Measurements from ENCODE around the gene FMN1.

The FMN1 gene

GRCh38 chr15:32905481-32905880 is 289.0 kb downstream of the FMN1 start:
- DNase-seq, result no peak

DNA sequence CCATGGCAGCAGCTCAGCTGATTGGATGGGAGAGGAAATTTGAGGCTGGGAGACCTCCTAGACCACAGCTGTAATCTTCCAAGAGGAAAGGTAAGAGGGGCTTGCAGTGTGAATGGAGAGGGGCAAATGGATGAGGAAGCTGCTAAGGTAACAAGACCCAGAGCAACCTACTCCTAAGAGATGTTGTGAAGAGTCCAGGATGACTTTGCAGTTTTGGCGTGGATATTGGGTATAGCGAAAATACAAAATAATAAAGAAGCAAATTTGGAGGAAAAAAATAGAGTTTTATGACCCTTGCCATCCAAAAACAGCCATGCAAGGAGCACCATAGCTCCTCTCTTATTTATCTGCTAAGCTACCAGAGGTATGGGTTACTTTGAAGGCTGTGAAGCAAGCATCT is 290.1 kb downstream of the FMN1 start:
- DNase-seq, result no peak

GRCh38 chr15:32903591-32904290 is 290.8 kb downstream of the FMN1 start:
- no peak for DNase-seq

GRCh38 chr15:32901995-32902394 is 292.5 kb downstream of the FMN1 start:
- no peak for DNase-seq

DNA sequence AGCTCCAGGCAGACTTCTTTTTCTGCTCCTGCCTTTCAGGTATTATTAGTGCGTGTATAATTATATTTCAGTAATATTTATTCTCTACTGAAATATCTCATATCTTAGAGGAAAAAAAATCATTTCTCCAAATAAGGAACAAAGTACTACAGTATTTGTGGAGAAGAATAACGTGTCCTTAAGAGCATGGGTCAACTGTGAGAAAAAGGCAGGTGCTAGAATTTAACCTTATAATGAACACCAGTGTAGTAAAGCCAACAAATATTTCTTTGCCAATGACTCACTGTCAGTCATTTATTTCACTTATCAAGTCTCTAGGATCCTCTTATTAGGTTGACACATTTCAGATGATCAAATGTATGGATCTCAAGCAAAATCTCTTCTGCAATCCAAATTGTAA is 293.3 kb downstream of the FMN1 start:
- DNase-seq, result no peak

- no peak for DNase-seq
Observed at GRCh38 chr15:32899126-32899596, 295.4 kb downstream of the FMN1 start.

GRCh38 chr15:32898414-32898813 is 296.1 kb downstream of the FMN1 start:
- no peak for DNase-seq

- no peak for DNase-seq
Observed at GRCh38 chr15:32893421-32893820, 301.1 kb downstream of the FMN1 start.

- DNase-seq, result no peak
Observed at GRCh38 chr15:32889214-32889613, 305.3 kb downstream of the FMN1 start.

- DNase-seq, result no peak
Observed at GRCh38 chr15:32888221-32888761, 306.2 kb downstream of the FMN1 start.

DNA sequence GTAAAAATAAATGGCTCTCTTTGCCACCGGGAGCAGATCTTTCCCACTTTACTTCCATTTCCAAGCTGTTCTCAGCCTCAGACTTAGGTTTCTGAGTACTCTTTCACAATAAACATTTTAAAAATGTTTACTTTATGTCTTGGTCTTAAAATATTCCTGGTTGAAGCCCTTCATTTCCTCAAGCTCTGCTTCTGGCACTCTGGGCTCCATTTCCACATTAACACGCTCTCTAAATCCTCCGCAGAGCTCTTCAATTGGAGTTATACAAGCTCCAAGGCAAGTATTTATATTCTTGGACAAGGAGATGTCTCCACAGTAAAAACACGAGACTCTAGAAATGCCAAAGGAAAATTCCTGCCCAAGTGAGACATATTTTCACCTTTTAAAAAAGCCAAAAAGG is 307.4 kb downstream of the FMN1 start:
- no peak for DNase-seq

GRCh38 chr15:32886459-32886858 is 308.1 kb downstream of the FMN1 start:
- no peak for DNase-seq

GRCh38 chr15:32885713-32886112 is 308.8 kb downstream of the FMN1 start:
- DNase-seq, result no peak

GRCh38 chr15:32884146-32884545 is 310.4 kb downstream of the FMN1 start:
- DNase-seq, result no peak

DNA sequence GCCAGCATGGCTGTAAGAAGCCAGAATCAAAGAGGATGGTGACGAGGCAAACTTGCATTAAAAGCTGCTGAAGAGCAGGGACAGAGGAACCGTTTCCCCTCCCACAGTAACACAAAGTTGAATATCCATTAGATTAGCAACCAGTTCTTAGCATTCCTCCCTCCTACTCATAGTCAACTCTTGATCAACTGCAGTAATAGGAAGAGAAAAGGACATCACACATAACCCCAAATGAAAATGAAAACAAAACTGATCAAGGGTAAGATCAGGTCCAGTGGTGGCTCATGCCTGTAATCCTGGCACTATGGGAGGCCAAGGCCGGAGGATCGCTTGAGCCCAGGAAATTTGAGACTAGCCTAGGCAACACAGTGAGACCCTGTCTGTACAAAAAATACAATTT is 311.6 kb downstream of the FMN1 start:
- no peak for DNase-seq

DNA sequence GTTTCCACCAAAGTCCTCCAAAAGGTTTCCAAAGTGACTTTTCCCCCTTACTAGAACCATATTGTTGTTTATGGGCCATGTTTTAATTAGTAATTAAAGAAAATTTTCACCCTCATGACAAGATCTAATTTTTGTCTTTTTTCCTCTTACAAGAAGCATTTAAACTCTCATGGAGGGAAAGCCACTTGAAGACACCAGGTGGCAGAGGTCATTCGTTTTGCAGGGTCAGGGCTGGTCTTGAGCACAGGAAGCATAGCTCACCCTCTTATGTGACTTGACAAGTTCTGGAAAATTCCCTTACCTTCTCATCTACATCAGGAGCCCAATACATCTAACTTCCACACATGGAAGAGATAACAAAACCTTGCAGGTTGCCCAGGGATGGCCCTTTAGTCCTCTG is 313.0 kb downstream of the FMN1 start:
- DNase-seq, result no peak

GRCh38 chr15:32880642-32881041 is 313.9 kb downstream of the FMN1 start:
- no peak for DNase-seq

DNA sequence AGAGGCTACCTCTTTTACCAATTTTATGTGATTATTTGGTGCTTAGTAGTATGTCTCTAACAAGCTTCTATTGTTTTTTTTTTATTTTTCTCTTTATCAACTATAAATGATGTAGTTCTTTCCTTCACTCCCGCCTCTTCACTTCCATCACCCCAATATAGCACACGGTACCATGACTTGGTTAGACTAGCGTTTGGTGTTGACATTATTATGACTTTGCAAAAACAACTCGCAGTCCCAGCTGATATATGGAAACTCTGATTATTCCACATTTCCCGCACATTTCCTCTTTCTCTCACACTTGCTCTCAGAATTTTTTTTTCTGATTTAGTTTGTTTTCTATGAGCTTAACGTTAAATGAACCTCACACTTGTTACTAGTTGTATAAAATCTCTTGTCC is 314.5 kb downstream of the FMN1 start:
- no peak for DNase-seq

DNA sequence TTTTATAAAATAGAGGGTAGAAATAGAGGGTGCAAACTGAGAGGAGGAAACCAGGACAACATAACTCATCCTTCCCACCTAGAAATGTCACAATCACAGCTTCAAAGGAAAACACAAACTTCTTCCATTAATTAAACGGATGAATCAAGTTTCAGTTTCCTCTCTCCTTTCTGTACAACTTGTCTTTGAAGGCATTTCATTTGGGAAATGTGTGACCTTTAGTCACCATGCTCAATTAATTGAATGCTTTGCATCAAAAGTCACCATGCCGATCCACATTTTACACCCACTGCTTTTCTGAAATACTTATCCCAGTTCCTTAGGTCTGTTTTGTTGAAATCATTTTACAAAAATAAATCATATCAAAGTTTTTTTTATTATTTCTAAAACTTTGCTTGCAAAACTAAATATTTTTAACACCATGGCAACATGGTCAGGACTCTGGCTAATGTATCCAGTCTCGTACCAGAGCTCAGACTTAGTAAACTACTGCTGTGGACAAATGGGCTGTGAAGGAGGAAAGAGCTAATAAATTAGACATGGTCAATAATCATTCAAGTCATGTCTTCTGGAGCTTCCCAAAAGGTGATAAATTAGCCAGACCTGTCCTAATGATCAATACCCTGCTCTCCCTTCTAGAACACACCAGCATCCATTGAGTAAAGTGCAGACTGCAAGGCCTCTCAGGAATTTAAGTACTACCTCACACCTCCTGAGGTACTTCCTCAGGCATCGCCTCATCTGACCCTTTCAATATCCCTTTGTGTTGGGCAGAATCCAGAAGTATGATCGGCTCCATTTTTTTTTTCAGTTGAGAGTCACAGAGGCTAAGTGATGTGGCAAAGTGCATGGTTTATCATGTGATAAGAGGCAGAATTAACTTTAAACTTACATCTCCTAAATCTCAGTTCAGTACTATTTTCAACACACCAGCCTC is 315.4 kb downstream of the FMN1 start:
- no peak for DNase-seq

DNA sequence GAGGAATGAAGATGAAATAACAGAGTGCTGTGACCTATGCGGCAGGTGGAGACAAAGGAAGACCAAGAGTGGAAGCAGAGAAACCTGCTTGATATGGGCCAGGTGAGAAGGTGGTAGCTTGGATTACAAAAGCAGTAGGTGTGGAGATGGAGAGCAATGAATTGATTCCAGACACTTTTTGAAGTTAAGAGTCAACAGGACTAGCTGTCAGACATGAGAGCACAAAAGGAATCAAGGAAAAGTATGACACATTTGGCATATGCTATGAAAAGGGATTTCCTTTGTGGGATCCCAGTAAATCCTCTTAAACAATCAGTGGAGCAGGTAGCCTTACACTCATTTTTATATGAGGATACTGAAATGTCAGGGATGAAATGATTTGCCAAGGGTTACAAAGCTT is 316.2 kb downstream of the FMN1 start:
- no peak for DNase-seq

GRCh38 chr15:32877252-32878019 is 317.1 kb downstream of the FMN1 start:
- DNase-seq, result no peak

- DNase-seq, result no peak
Observed at GRCh38 chr15:32873284-32874114, 321.0 kb downstream of the FMN1 start.

Measured in activated CD8-positive, alpha-beta memory T cell treated with anti-CD3 and anti-CD28 coated beads for 24 hours (primary cell).